ENCODE data around the gene ABTB1.

ABTB1 gene

GRCh38 chr3:127711021-127711695 is 38.4 kb downstream of the ABTB1 start:
- H3K4me1 ChIP-seq (ENCODE audit: control insufficient read depth, insufficient read depth, low read length) = no peaks in the 10 kb centered on the region
- ChIA-PET CTCF (interaction anchor here (0.6 kb wide), 1 partner anchor 172 kb away, joined by 4 read pairs; no protein-coding TSS in a partner anchor), POLR2A (no interaction called here)
- no peak overlapping the region for H3K4me3 ChIP-seq (ENCODE audit: low read depth, low read length)
- H3K36me3 ChIP-seq (ENCODE audit: control insufficient read depth in 2 of 2, insufficient read depth in 1 of 2, low read length in 2 of 2) = no peaks in the 10 kb centered on the region
- no peaks in the 10 kb centered on the region for H3K9me3 ChIP-seq (ENCODE audit: control insufficient read depth, insufficient read depth, low read depth, low read length)
- no peak overlapping the region for H3K27ac ChIP-seq (ENCODE audit: extremely low read depth, low read depth, low read length)
- TF ChIP-seq ZNF362 (tag by site-specific recombination; IDR thresholded peaks at IDR 0.05) = no peak

- H3K36me3 ChIP-seq (ENCODE audit: control insufficient read depth in 2 of 2, insufficient read depth in 1 of 2, low read length in 2 of 2) = no peaks in the 10 kb centered on the region
- H3K27ac ChIP-seq (ENCODE audit: extremely low read depth, low read depth, low read length) = no peak overlapping the region
- no peaks in the 10 kb centered on the region for H3K9me3 ChIP-seq (ENCODE audit: control insufficient read depth, insufficient read depth, low read depth, low read length)
- TF ChIP-seq ZNF112 (tag by site-specific recombination; IDR thresholded peaks at IDR 0.05) (no peak), PRDM4 (tag by site-specific recombination; IDR thresholded peaks at IDR 0.05) (no peak), ZNF214 (tag by site-specific recombination; IDR thresholded peaks at IDR 0.05; ENCODE audit: borderline replicate concordance) (no peak), ZNF654 (tag by site-specific recombination; IDR thresholded peaks at IDR 0.05; ENCODE audit: low read depth) (no peak), ZNF488 (tag by site-specific recombination; IDR thresholded peaks at IDR 0.05) (no peak), ZIC2 (tag by site-specific recombination; IDR thresholded peaks at IDR 0.05) (no peak), ZBTB6 (tag by site-specific recombination; IDR thresholded peaks at IDR 0.05) (no peak), ZNF785 (tag by site-specific recombination; IDR thresholded peaks at IDR 0.05) (no peak), ZNF19 (tag by site-specific recombination; IDR thresholded peaks at IDR 0.05; ENCODE audit: low read depth) (no peak), KLF10 (tag by site-specific recombination; IDR thresholded peaks at IDR 0.05) (no peak), ZNF555 (tag by site-specific recombination; conservative IDR thresholded peaks at IDR 0.05) (no peak), ZBTB1 (tag by site-specific recombination; IDR thresholded peaks at IDR 0.05) (no peak), ZNF701 (tag by site-specific recombination; IDR thresholded peaks at IDR 0.05) (no peak), ZNF518A (tag by site-specific recombination; conservative IDR thresholded peaks at IDR 0.05; ENCODE audit: low read depth) (no peak), GLI4 (tag by site-specific recombination; IDR thresholded peaks at IDR 0.05) (no peak), ZNF530 (tag by site-specific recombination; IDR thresholded peaks at IDR 0.05; ENCODE audit: low read depth) (no peak), BCL11A (tag by site-specific recombination; IDR thresholded peaks at IDR 0.05; ENCODE audit: low read depth) (no peak), ZNF561 (tag by site-specific recombination; IDR thresholded peaks at IDR 0.05; ENCODE audit: borderline replicate concordance) (no peak), ZNF394 (tag by site-specific recombination; IDR thresholded peaks at IDR 0.05; ENCODE audit: borderline replicate concordance) (no peak)
- H3K4me3 ChIP-seq (ENCODE audit: low read depth, low read length) = no peak overlapping the region
- H3K4me1 ChIP-seq (ENCODE audit: control insufficient read depth, insufficient read depth, low read length) = no peaks in the 10 kb centered on the region
- ChIA-PET CTCF (no interaction called here), POLR2A (no interaction called here)
Observed at GRCh38 chr3:127711896-127712295, 39.1 kb downstream of the ABTB1 start.

All from HEK293 (cell line).